Measurements from ENCODE around the gene PEX16. TPM values are rescaled to one million over a fixed set of nuclear protein-coding genes. Genes with fewer than 3 reads are reported as not detected.
"Not testable (repeated sequence)": the region's sequence is repeated elsewhere in the genome, so short reads cannot be mapped to it uniquely, and the experiment has no call there.

The PEX16 gene
- total RNA-seq, 4 donors from 2014 or later, result 18.3 to 25.5 (median 22.1) TPM

DNA sequence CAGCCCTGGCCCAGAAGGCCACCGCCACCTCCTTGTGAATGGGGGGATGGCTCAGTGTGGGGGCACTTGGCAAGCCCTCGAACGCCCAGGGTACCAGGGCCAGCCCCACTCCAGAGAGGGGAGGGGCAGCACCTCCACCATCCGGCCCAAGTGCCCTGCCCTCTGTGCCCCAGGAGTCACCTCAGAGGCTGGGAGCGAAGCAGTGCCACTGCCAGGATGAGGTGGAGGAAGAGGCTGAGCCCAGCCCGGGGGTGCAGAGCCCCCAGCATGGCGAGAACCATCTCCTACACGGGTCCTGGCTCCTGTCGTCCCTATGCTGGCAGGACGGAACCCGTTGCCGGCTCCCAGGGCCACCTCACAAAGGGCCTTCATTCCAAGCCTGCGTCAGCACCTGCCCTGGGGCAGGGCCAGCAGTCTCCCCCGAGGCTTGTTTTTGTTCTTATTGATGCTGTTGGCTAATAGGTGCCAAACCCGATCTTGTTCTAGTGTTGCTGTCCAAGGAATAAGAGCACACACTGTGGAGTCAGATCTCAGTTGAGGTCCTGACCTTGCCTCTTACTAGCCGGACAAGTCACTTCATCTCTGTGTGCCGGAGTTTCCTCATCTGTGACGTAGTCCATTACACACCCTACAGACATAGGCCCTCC is 10.6 kb downstream of the PEX16 start, which contains the start of gene FREY1:
FREY1 (minus strand) TSS at position 307 of the 647 bp plus-strand sequence; CDS start at position 281, 26 bp downstream.
- intact Hi-C loops (cut with DNase I), result no loop called here
- TF ChIP-seq POLR2A (IDR thresholded peaks at IDR 0.05), result no peak
- TF ChIP-seq, protein P1, sequence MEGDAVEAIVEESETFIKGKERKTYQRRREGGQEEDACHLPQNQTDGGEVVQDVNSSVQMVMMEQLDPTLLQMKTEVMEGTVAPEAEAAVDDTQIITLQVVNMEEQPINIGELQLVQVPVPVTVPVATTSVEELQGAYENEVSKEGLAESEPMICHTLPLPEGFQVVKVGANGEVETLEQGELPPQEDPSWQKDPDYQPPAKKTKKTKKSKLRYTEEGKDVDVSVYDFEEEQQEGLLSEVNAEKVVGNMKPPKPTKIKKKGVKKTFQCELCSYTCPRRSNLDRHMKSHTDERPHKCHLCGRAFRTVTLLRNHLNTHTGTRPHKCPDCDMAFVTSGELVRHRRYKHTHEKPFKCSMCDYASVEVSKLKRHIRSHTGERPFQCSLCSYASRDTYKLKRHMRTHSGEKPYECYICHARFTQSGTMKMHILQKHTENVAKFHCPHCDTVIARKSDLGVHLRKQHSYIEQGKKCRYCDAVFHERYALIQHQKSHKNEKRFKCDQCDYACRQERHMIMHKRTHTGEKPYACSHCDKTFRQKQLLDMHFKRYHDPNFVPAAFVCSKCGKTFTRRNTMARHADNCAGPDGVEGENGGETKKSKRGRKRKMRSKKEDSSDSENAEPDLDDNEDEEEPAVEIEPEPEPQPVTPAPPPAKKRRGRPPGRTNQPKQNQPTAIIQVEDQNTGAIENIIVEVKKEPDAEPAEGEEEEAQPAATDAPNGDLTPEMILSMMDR (IDR thresholded peaks at IDR 0.05), result no peak
- peaks cover 3 to 26% (median 9%) of the 10 kb centered on the region in 3 donors for H3K4me1 ChIP-seq
- H3K27ac ChIP-seq, result no peak within 1 kb of the TSS
- no peak within 1 kb of the TSS for H3K4me3 ChIP-seq
- DNase-seq, result no peak
- H3K36me3 ChIP-seq, result peaks cover 9 to 34% (median 29%) of the 10 kb centered on the region in 3 donors
- WGBS, 2 donors, result 53 to 59% methylated on average over 5 to 16 of the region's 18 CpGs
- H3K9me3 ChIP-seq, result no peaks in the 10 kb centered on the region
- H3K27me3 ChIP-seq, result no peaks in the 10 kb centered on the region

DNA sequence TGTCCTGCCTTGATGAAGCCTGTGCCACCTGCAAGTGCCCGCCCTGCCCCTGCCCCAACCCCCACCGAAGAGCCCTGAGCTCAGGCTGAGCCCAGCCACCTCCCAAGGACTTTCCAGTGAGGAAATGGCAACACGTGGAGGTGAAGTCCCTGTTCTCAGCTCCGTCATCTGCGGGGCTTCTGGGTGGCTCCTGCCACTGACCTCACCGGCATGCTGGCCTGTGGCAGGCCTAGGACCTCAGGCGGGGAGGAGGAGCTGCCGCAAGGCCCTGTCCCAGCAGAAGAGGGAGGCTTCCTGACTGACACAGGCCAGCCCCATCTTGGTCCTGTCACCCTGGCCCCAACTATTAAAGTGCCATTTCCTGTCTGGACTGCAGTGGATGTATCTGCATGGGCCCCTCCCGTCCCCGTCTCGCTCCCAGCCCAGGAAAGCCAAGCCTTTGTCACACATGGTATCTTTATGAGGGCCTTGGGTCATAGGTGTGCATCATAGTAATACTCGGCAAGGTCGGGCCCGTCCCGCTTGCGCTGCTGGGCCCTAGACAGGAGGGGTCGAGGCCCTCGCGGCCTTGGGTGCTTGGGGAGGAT is 11.5 kb downstream of the PEX16 start:
- Histone ChIP-seq H3K9me3 (no peaks in the 10 kb centered on the region), H3K36me3 (peaks cover 9 to 25% (median 21%) of the 10 kb centered on the region in 3 donors), H3K4me3 (no peak overlapping the region), H3K27ac (no peak overlapping the region), H3K4me1 (peaks cover 3 to 27% (median 9%) of the 10 kb centered on the region in 3 donors), H3K27me3 (peaks cover 0 to under 1% (median 0%) of the 10 kb centered on the region in 4 donors)
- no peak for TF ChIP-seq POLR2A (IDR thresholded peaks at IDR 0.05)
- TF ChIP-seq, protein P1 (IDR thresholded peaks at IDR 0.05), result no peak
- intact Hi-C loops (cut with DNase I), result no loop called here
- no peak for DNase-seq
- WGBS, 2 donors, result 68% methylated on average over 11 of the region's 19 CpGs; no CpG with 5 or more reads in 1 of the 2 donors

DNA sequence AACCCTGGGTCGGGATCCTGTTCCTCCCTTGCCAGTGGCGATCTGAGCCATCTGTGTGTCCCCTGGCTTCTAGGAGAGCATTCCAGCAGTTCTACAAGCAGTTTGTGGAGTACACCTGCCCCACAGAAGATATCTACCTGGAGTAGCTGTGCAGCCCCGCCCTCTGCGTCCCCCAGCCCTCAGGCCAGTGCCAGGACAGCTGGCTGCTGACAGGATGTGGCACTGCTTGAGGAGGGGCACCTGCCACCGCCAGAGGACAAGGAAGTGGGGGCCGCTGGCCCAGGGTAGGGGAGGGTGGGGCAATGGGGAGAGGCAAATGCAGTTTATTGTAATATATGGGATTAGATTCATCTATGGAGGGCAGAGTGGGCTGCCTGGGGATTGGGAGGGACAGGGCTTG is 12.1 kb downstream of the PEX16 start:
- peaks cover 7 to 33% (median 14%) of the 10 kb centered on the region in 3 donors for H3K4me1 ChIP-seq
- no CpG with 5 or more reads among the region's 6 CpGs for WGBS, 2 donors
- H3K27ac ChIP-seq; H3K4me3 ChIP-seq; H3K9me3 ChIP-seq; H3K27me3 ChIP-seq; DNase-seq; intact Hi-C loops (cut with DNase I): not testable (repeated sequence)
- peaks cover 7 to 19% (median 15%) of the 10 kb centered on the region in 3 donors for H3K36me3 ChIP-seq

DNA sequence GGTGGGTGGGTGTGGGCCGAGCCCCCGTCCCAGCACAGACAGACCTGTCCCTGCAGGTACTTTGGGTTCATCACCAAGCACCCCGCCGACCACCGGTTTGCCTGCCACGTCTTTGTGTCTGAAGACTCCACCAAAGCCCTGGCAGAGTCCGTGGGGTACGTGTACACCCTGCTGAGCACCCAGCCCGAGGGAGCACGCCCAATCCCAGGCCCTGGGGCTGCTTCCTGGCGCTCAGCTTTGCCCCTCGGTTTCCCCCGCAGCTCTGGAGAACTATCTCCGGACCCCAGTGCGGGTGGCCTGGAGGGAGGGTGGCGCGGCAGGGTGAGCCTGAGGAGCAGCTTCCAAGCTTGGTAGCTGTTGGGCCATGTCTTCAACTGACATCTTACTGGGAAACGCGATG is 12.6 kb downstream of the PEX16 start:
- Histone ChIP-seq H3K9me3 (no peaks in the 10 kb centered on the region), H3K36me3 (peaks cover 2 to 14% (median 10%) of the 10 kb centered on the region in 3 donors), H3K27ac (no peak overlapping the region), H3K27me3 (peaks cover 0 to 11% (median 0%) of the 10 kb centered on the region in 4 donors), H3K4me3 (no peak overlapping the region), H3K4me1 (peaks cover 9 to 38% (median 18%) of the 10 kb centered on the region in 3 donors)
- intact Hi-C loops (cut with DNase I), result no loop called here
- no peak for DNase-seq
- no peak for TF ChIP-seq POLR2A (IDR thresholded peaks at IDR 0.05)
- TF ChIP-seq, protein P1 (IDR thresholded peaks at IDR 0.05), result no peak
- 93 to 100% methylated on average over 4 to 5 of the region's 19 CpGs for WGBS, 2 donors

DNA sequence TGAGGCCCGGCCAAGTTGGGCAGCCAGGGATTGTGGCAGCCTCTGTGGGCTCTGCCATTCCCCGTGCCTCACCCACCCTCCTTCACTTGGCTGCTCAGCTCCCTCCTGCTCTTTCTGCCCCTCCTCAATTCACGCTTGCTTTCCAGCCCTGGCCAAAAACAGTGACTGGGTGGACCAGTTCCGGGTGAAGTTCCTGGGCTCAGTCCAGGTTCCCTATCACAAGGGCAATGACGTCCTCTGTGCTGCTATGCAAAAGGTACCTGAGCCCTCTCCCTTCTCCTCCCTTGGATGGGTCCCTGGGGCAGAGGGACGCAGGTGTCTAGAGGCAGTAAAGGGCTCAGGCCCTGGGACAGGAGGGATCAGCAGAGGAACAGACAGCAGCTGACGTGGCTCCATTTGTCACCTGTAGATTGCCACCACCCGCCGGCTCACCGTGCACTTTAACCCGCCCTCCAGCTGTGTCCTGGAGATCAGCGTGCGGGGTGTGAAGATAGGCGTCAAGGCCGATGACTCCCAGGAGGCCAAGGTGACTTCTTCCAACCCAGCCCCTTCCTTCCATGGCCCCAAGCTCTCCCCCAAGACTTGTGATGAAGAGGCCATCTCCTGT is 13.3 kb downstream of the PEX16 start:
- intact Hi-C loops (cut with DNase I), result no loop called here
- no peak for DNase-seq
- WGBS, 2 donors, result 65 to 71% methylated on average over 12 to 14 of the region's 15 CpGs

More for the DNA sequence above, 13.3 kb downstream of the PEX16 start:
- H3K27me3 ChIP-seq, result peaks cover 0 to 18% (median 0%) of the 10 kb centered on the region in 4 donors
- H3K36me3 ChIP-seq, result peaks cover 0 to 7% (median 5%) of the 10 kb centered on the region in 3 donors
- H3K9me3 ChIP-seq, result no peaks in the 10 kb centered on the region
- H3K4me1 ChIP-seq, result peaks cover 12 to 44% (median 20%) of the 10 kb centered on the region in 3 donors
- H3K27ac ChIP-seq, result no peak overlapping the region
- no peak for TF ChIP-seq POLR2A (IDR thresholded peaks at IDR 0.05)
- H3K4me3 ChIP-seq, result no peak overlapping the region

All from esophagus squamous epithelium (tissue), 5 donors.